ENCODE measurements around the gene CABLES2. TPM values are rescaled to one million over a fixed set of nuclear protein-coding genes. Genes with fewer than 3 reads are reported as not detected.

CABLES2 gene
- total and polyA plus RNA-seq, 4 donors: 0.92 to 3.2 (median 2.0) TPM

GRCh38 chr20:62420846-62421715, 14.0 kb upstream of the CABLES2 start:
- 88% methylated on average over 24 of the region's 24 CpGs for WGBS
- no peak overlapping the region for H3K9ac ChIP-seq (ENCODE audit: low read depth in 1 of 2, low read length in 2 of 2)
- TF ChIP-seq HNF4A (conservative IDR thresholded peaks at IDR 0.05) (no peak), YY1 (IDR thresholded peaks at IDR 0.05) (no peak), FOXA1 (IDR thresholded peaks at IDR 0.05) (no peak), HNF4G (IDR thresholded peaks at IDR 0.05) (no peak), FOXA2 (IDR thresholded peaks at IDR 0.05) (no peak), ATF3 (IDR thresholded peaks at IDR 0.05) (no peak), SP1 (IDR thresholded peaks at IDR 0.05) (no peak), TAF1 (conservative IDR thresholded peaks at IDR 0.05) (no peak), MAX (IDR thresholded peaks at IDR 0.05) (no peak), CTCF (IDR thresholded peaks at IDR 0.05; ENCODE audit: low read depth, low read length, missing input control) (no peak), ZBTB33 (IDR thresholded peaks at IDR 0.05) (no peak), RXRA (IDR thresholded peaks at IDR 0.05) (no peak), GABPA (IDR thresholded peaks at IDR 0.05 in 1 of 2, conservative IDR thresholded peaks at IDR 0.05 in 1 of 2) (no peak), EGR1 (IDR thresholded peaks at IDR 0.05; ENCODE audit: low read depth in 2 of 2) (no peak), NR2F2 (IDR thresholded peaks at IDR 0.05) (no peak)
- H3K9me3 ChIP-seq (ENCODE audit: control insufficient read depth in 4 of 4, low read length in 3 of 4): no peaks in the 10 kb centered on the region
- H3K4me3 ChIP-seq (ENCODE audit: low read depth in 1 of 3, low read length in 3 of 3): no peak overlapping the region
- H3K27ac ChIP-seq (ENCODE audit: low read depth in 1 of 2, low read length in 2 of 2): no peak overlapping the region
- DNase-seq (ENCODE audit: low spot score): no peak
- no peaks in the 10 kb centered on the region for H3K27me3 ChIP-seq (ENCODE audit: control insufficient read depth in 4 of 4, insufficient read depth in 4 of 4, low read length in 3 of 4)
- no peaks in the 10 kb centered on the region for H3K4me1 ChIP-seq (ENCODE audit: control insufficient read depth in 4 of 4, insufficient read depth in 4 of 4, low read length in 3 of 4)
- H3K36me3 ChIP-seq (ENCODE audit: control insufficient read depth in 4 of 4, insufficient read depth in 3 of 4, low read depth in 1 of 4, low read length in 3 of 4): no peaks in the 10 kb centered on the region

GRCh38 chr20:62419759-62420158, 12.7 kb upstream of the CABLES2 start:
- no peaks in the 10 kb centered on the region for H3K36me3 ChIP-seq (ENCODE audit: control insufficient read depth in 4 of 4, insufficient read depth in 3 of 4, low read depth in 1 of 4, low read length in 3 of 4)
- TF ChIP-seq RXRA (IDR thresholded peaks at IDR 0.05) (no peak), CTCF (IDR thresholded peaks at IDR 0.05; ENCODE audit: low read depth, low read length, missing input control) (no peak), HNF4A (conservative IDR thresholded peaks at IDR 0.05) (no peak), FOXA2 (IDR thresholded peaks at IDR 0.05) (no peak), SP1 (IDR thresholded peaks at IDR 0.05) (no peak), RAD21 (IDR thresholded peaks at IDR 0.05) (no peak), GABPA (IDR thresholded peaks at IDR 0.05 in 1 of 2, conservative IDR thresholded peaks at IDR 0.05 in 1 of 2) (no peak), YY1 (IDR thresholded peaks at IDR 0.05) (no peak), TAF1 (conservative IDR thresholded peaks at IDR 0.05) (no peak), HNF4G (IDR thresholded peaks at IDR 0.05) (no peak)
- no peaks in the 10 kb centered on the region for H3K27me3 ChIP-seq (ENCODE audit: control insufficient read depth in 4 of 4, insufficient read depth in 4 of 4, low read length in 3 of 4)
- H3K4me3 ChIP-seq (ENCODE audit: low read depth in 1 of 3, low read length in 3 of 3): no peak overlapping the region
- peaks cover 0 to under 1% (median 0%) of the 10 kb centered on the region in 4 donors for H3K4me1 ChIP-seq (ENCODE audit: control insufficient read depth in 4 of 4, insufficient read depth in 4 of 4, low read length in 3 of 4)
- no peak overlapping the region for H3K27ac ChIP-seq (ENCODE audit: low read depth in 1 of 2, low read length in 2 of 2)
- DNase-seq (ENCODE audit: low spot score): no peak
- no peaks in the 10 kb centered on the region for H3K9me3 ChIP-seq (ENCODE audit: control insufficient read depth in 4 of 4, low read length in 3 of 4)
- H3K9ac ChIP-seq (ENCODE audit: low read depth in 1 of 2, low read length in 2 of 2): no peak overlapping the region
- WGBS: 77% methylated on average over 9 of the region's 9 CpGs

All from liver (tissue), 9 donors.